IPS DF 6.9 (cell line): ENCODE data around the gene PSMD11.

Experiments
- DNase-seq: peaks from one replicate; pipeline ENCODE4 v3.0.0-alpha.2; 2013; ENCODE audit warnings: low read depth, low spot score
- H3K27ac ChIP-seq: one replicate; pipeline ENCODE4 v1.5.1; 2013; ENCODE audit warnings: low read length, control low read depth
- H3K27me3 ChIP-seq: 2 replicates; pipeline ENCODE4 v1.6.1; 2013; ENCODE audit warnings: mild to moderate bottlenecking, low read length; ENCODE audit not compliant: control insufficient read depth, insufficient read depth
- H3K36me3 ChIP-seq: 2 replicates; pipeline ENCODE4 v1.6.1; 2013; ENCODE audit warnings: low read length; ENCODE audit not compliant: control insufficient read depth, insufficient read depth
- H3K4me1 ChIP-seq: 2 replicates; pipeline ENCODE4 v1.6.1; 2013; ENCODE audit warnings: low read length; ENCODE audit not compliant: control insufficient read depth, insufficient read depth
- H3K4me3 ChIP-seq: 2 replicates; pipeline ENCODE4 v1.5.1; 2013; ENCODE audit warnings: mild to moderate bottlenecking, low read length
- H3K9me3 ChIP-seq: 2 replicates; pipeline ENCODE4 v1.6.1; 2013; ENCODE audit warnings: low read length, inconsistent platforms; ENCODE audit not compliant: control insufficient read depth, insufficient read depth
- WGBS: extraction: QIAGEN DNeasy Blood & Tissue Kit; methylation state at CpG from one replicate; pipeline ENCODE4 v1.1.7; 2013; ENCODE audit warnings: mixed read lengths, missing lambda C conversion rate; ENCODE audit not compliant: insufficient read length, insufficient coverage; 5-methylcytosine and 5-hydroxymethylcytosine counted together

PSMD11 gene

DNA sequence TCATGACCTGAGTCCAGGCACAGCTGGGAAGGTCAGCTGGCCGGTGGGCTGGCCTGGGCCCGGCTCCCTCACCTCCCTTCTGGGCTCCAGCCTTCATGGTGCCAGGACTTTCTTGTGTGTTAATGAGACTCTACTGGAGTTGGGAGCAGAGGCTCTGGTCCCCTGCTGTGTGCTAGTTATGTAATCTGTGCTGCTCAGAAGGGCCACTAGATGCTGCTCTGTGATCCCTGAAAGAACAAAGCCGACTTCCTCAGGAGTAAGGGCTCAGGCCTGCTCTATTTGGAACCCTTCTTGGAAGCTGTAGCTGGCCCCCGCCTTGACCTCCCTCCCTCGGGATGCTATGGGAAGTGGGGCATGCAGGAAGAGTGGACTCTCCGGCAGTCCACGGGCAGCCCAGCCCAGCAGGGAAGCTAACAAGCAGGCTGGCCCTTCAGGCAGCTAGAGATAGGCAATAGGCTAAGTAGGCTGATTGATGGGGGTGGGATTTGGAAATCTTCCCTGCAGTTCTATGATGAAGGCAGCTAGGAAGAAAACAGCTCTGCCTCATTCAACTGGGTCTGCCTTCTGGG lies 39.2 kb downstream of the PSMD11 start:
- DNase-seq, result no peak
- no peaks in the 10 kb centered on the region for H3K27me3 ChIP-seq
- peaks cover 10% of the 10 kb centered on the region for H3K4me1 ChIP-seq
- H3K36me3 ChIP-seq, result peaks cover 20% of the 10 kb centered on the region; the same call in 1 of the 2 replicates
- H3K4me3 ChIP-seq, result no peak overlapping the region
- WGBS, result no CpG with 5 or more reads among the region's 7 CpGs
- H3K9me3 ChIP-seq, result no peaks in the 10 kb centered on the region
- no peak overlapping the region for H3K27ac ChIP-seq

DNA sequence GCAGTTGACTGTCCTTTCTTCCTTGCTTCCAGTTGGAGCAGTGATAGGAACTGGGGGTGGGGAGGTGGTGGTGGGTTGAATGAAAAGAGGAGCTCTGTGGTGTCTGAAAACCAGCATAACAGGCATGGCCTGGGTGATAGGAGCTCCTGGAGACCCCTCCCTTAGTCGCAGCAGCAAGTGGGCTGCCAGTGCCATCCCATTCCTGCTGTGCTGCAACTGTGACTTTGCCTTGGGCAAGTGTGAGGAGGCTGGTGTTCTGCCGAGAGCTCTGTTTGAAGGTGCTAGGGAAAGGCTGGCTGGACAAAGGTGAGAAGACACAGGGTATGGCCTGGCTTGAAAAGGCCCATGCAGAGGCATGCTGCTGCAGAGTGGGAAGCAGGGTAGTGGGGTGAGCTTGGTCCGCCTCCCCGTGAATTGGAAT lies 39.7 kb downstream of the PSMD11 start:
- Histone ChIP-seq H3K4me1 (peaks cover 10% of the 10 kb centered on the region), H3K27ac (no peak overlapping the region), H3K9me3 (no peaks in the 10 kb centered on the region), H3K27me3 (no peaks in the 10 kb centered on the region), H3K4me3 (no peak overlapping the region), H3K36me3 (peaks cover 20% of the 10 kb centered on the region; the same call in 1 of the 2 replicates)
- no peak for DNase-seq
- no CpG with 5 or more reads among the region's 4 CpGs for WGBS

DNA sequence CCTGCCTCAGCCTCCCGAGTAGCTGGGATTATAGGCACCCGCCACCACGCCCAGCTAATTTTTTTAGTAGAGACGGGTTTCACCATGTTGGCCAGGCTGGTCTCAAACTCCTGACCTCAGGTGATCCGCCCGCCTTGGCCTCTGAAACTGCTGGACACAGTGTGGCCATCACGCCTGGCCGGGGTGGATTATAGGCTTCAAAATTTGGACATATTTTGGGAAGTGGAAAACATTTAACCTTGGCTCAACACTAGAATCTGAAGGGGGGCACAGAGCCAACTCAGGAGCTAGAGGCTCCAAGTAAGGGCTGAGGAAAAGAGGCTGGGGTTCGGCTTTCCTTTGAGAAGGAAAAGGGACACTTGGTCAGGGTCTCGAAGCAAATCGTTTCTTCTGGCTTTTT lies 40.3 kb downstream of the PSMD11 start:
- no CpG with 5 or more reads among the region's 11 CpGs for WGBS
- no peak overlapping the region for H3K4me3 ChIP-seq
- H3K4me1 ChIP-seq, result peaks cover 10% of the 10 kb centered on the region
- no peak overlapping the region for H3K27ac ChIP-seq
- peaks cover 17% of the 10 kb centered on the region; the same call in 1 of the 2 replicates for H3K36me3 ChIP-seq
- no peaks in the 10 kb centered on the region for H3K9me3 ChIP-seq
- DNase-seq, result no peak
- no peaks in the 10 kb centered on the region for H3K27me3 ChIP-seq

DNA sequence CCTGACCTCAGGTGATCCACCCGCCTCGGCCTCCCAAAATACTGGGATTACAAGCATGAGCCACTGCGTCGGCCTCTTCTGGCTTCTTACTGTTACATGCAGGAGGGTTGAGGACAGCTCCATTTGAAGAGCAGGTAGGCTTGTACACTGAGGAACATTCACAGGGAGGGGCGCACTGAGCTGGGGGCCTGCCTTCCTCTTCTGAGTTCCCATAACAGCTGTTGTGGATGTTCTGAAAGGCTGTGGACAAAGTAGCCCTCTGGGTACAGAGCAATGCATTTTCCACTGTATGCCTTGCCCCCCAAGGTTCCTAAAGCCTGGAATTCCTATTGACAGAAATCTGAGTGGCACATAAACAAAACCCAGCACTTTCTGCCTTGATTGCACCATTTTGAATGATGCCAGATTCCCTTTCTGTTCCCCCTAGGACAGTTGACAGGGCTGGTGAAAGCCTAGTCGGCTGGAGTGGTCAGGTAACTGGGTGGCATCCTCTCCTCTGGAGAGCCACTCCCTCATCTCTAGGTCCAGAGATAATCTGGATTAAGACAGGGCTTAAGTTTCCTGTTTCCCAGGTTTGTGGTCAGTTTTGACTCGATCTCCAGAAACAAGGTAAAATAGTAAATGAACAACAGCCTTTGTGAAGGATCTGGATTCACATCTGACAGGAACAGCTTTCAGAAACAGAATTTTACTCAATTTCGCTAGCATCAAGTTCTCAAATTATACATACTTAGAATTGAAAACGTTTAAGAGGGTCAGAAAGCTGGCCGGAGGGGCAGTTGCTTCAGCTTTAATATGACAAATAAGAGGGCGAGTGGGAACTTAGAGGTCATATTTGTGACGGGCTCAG lies 41.2 kb downstream of the PSMD11 start:
- peaks cover 8% of the 10 kb centered on the region; the same call in 1 of the 2 replicates for H3K36me3 ChIP-seq
- no CpG with 5 or more reads among the region's 12 CpGs for WGBS
- H3K9me3 ChIP-seq, result no peaks in the 10 kb centered on the region
- no peak for DNase-seq
- no peak overlapping the region for H3K4me3 ChIP-seq
- H3K27me3 ChIP-seq, result no peaks in the 10 kb centered on the region
- H3K4me1 ChIP-seq, result peaks cover 10% of the 10 kb centered on the region
- H3K27ac ChIP-seq, result no peak overlapping the region

DNA sequence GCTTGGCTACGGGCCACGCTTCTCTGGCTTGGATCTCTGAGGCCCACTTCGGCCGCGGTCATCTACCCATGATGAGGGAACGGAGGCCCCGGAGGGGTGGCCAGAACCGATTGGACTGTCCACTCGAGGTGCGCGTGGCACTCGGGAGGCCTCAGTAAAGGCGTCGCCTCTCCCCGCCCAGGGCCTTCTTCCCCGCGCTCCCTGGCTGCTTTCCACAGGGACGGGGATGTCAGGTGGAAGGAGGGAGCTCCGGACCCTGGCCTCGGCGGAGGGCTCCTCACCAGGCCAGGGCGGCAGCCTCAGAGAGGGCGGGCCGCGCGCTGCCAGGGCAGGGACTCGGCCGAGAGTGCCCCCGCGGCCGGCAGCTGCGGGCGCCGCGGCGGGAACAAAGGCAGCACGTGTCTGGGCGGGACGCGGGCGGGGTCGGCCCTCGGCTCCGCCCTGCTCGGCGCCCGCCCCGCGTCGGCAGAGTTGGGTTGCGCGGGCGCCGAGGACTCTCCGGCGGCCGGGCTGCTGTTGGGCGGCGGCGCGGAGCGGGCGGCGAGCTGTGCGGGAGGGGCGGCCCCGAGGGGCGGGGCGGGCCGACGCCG lies 41.9 kb downstream of the PSMD11 start:
- Histone ChIP-seq H3K4me1 (peaks cover 10% of the 10 kb centered on the region), H3K27me3 (no peaks in the 10 kb centered on the region), H3K36me3 (peaks cover 3% of the 10 kb centered on the region; the same call in 1 of the 2 replicates), H3K9me3 (no peaks in the 10 kb centered on the region), H3K4me3 (peak overlapping the region; percentile 86; the same call in 1 of the 2 replicates), H3K27ac (no peak overlapping the region)
- no peak for DNase-seq
- WGBS, result no CpG with 5 or more reads among the region's 72 CpGs

DNA sequence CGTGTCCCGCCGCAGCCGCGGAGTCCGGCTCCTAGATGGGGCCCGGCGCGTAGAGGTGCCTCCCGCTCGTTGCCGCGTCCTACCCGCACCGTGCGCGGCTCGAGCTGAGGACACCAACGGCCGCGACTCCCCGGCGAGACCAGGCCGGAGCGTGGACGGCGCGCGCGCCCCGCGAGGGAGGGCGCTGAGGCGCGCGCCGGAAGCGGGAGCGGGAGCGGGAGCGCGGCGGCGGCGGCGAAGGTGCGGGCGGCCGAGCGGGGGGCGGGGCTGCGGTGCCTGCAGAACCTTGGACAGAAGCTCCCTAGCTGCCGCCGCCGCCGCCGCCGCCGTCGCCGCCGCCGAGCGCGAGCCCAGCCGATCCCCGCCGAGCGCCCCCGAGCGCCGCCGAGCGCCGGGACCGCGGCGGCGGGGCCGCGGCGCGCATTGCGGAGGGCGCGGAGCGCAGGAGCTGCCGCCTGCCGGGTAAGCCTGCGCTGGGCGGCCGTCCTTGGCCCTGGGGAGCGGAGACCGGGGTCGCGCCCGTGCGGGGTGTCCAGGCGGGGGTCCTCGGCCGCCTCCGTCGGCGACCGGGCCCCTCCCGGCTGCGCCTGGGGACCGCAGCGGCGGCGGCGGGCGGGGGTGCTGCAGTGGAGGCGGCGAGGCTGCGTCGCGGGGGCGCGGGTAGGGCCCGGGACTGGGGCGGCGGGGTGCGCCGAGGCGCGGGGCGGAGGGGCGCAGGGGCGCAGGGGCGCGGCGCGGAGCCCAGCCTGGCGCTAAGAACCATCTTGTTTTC lies 42.6 kb downstream of the PSMD11 start, which contains the start of gene CDK5R1:
Gene CDK5R1, plus strand, starts transcription at position 293 of the 772 bp plus-strand sequence. CDS start 628 bp downstream, outside the sequence.
- Histone ChIP-seq H3K4me1 (peaks cover 10% of the 10 kb centered on the region), H3K36me3 (no peaks in the 10 kb centered on the region), H3K27me3 (no peaks in the 10 kb centered on the region), H3K27ac (no peak within 1 kb of the TSS), H3K9me3 (no peaks in the 10 kb centered on the region), H3K4me3 (peak within 1 kb of the TSS; percentile 86)
- WGBS, result no CpG with 5 or more reads among the region's 135 CpGs
- DNase-seq, result no peak

DNA sequence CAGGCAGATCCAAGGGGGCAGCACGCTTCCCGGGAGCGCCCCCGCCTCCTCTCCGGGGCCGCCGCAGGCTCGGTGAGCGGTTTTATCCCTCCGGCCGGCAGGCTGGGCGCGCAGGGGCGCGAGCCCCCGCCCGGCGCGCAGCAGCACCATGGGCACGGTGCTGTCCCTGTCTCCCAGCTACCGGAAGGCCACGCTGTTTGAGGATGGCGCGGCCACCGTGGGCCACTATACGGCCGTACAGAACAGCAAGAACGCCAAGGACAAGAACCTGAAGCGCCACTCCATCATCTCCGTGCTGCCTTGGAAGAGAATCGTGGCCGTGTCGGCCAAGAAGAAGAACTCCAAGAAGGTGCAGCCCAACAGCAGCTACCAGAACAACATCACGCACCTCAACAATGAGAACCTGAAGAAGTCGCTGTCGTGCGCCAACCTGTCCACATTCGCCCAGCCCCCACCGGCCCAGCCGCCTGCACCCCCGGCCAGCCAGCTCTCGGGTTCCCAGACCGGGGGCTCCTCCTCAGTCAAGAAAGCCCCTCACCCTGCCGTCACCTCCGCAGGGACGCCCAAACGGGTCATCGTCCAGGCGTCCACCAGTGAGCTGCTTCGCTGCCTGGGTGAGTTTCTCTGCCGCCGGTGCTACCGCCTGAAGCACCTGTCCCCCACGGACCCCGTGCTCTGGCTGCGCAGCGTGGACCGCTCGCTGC lies 43.3 kb downstream of the PSMD11 start:
- H3K36me3 ChIP-seq, result no peaks in the 10 kb centered on the region
- H3K27me3 ChIP-seq, result no peaks in the 10 kb centered on the region
- peak overlapping the region; percentile 72 for H3K4me3 ChIP-seq
- no peaks in the 10 kb centered on the region for H3K9me3 ChIP-seq
- WGBS, result no CpG with 5 or more reads among the region's 59 CpGs
- no peak overlapping the region for H3K27ac ChIP-seq
- H3K4me1 ChIP-seq, result peaks cover 10% of the 10 kb centered on the region
- no peak for DNase-seq

DNA sequence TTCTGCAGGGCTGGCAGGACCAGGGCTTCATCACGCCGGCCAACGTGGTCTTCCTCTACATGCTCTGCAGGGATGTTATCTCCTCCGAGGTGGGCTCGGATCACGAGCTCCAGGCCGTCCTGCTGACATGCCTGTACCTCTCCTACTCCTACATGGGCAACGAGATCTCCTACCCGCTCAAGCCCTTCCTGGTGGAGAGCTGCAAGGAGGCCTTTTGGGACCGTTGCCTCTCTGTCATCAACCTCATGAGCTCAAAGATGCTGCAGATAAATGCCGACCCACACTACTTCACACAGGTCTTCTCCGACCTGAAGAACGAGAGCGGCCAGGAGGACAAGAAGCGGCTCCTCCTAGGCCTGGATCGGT lies 43.9 kb downstream of the PSMD11 start:
- Histone ChIP-seq H3K27ac (no peak overlapping the region), H3K9me3 (no peaks in the 10 kb centered on the region), H3K36me3 (no peaks in the 10 kb centered on the region), H3K4me1 (peaks cover 10% of the 10 kb centered on the region), H3K27me3 (no peaks in the 10 kb centered on the region), H3K4me3 (no peak overlapping the region)
- no peak for DNase-seq
- WGBS, result no CpG with 5 or more reads among the region's 16 CpGs

DNA sequence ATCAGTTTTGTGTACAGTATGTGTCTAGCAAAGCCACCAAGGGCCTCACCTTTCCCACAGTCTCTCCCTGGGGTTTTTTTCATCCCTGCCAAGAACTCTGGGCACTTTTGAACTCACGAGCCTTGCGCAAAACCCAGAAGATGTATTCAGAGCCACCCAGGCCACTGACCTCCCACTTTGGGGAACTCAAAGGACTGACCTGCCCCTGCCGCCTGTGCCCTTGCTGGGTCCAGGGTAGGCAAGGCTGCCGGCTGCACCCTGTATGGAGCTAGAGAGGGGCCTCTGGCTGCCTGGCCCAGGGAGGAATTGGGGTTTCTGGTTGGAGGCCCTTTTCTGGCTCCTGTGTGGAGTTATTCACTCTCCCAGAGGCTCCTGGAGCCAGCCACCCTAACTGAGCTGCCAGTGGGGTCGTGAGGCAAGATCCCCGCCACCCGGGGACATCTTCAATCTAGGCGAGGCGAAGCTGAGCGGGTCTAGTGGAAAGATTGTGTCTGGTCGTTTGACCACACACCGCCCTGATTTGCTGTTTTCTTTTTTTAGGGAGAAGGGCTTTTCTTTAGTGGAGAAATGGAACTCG lies 44.4 kb downstream of the PSMD11 start:
- Histone ChIP-seq H3K27me3 (no peaks in the 10 kb centered on the region), H3K4me3 (no peak overlapping the region), H3K4me1 (peaks cover 9% of the 10 kb centered on the region), H3K9me3 (no peaks in the 10 kb centered on the region), H3K36me3 (no peaks in the 10 kb centered on the region), H3K27ac (no peak overlapping the region)
- no CpG with 5 or more reads among the region's 13 CpGs for WGBS
- DNase-seq, result no peak
